Measurements from ENCODE around the gene RBM20.

RBM20 gene

GRCh38 chr10:110861476-110861875 lies 217.3 kb downstream of the RBM20 start:
- no peak overlapping the region for H3K4me3 ChIP-seq (ENCODE audit: low read depth, low read length)

GRCh38 chr10:110861930-110862649 lies 218.0 kb downstream of the RBM20 start:
- Histone ChIP-seq H3K27me3 (ENCODE audit: insufficient read depth, low read depth, severe bottlenecking) (no peaks in the 10 kb centered on the region), H3K36me3 (no peaks in the 10 kb centered on the region), H3K4me3 (ENCODE audit: low read depth, low read length) (no peak overlapping the region), H3K9me3 (ENCODE audit: severe bottlenecking) (no peaks in the 10 kb centered on the region), H3K27ac (no peak overlapping the region)
- no peak for DNase-seq
- TF ChIP-seq, protein P1, sequence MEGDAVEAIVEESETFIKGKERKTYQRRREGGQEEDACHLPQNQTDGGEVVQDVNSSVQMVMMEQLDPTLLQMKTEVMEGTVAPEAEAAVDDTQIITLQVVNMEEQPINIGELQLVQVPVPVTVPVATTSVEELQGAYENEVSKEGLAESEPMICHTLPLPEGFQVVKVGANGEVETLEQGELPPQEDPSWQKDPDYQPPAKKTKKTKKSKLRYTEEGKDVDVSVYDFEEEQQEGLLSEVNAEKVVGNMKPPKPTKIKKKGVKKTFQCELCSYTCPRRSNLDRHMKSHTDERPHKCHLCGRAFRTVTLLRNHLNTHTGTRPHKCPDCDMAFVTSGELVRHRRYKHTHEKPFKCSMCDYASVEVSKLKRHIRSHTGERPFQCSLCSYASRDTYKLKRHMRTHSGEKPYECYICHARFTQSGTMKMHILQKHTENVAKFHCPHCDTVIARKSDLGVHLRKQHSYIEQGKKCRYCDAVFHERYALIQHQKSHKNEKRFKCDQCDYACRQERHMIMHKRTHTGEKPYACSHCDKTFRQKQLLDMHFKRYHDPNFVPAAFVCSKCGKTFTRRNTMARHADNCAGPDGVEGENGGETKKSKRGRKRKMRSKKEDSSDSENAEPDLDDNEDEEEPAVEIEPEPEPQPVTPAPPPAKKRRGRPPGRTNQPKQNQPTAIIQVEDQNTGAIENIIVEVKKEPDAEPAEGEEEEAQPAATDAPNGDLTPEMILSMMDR (IDR thresholded peaks at IDR 0.05; ENCODE audit: low read depth, low read length), result no peak

More at GRCh38 chr10:110861476-110861875, 217.3 kb downstream of the RBM20 start:
- TF ChIP-seq, protein P1 (IDR thresholded peaks at IDR 0.05; ENCODE audit: low read depth, low read length), result no peak
- no peak for DNase-seq
- H3K36me3 ChIP-seq, result no peaks in the 10 kb centered on the region
- H3K27me3 ChIP-seq (ENCODE audit: insufficient read depth, low read depth, severe bottlenecking), result no peaks in the 10 kb centered on the region
- H3K27ac ChIP-seq, result no peak overlapping the region
- H3K9me3 ChIP-seq (ENCODE audit: severe bottlenecking), result no peaks in the 10 kb centered on the region

- no peaks in the 10 kb centered on the region for H3K36me3 ChIP-seq
- no peak for DNase-seq
- no peaks in the 10 kb centered on the region for H3K27me3 ChIP-seq (ENCODE audit: insufficient read depth, low read depth, severe bottlenecking)
- H3K27ac ChIP-seq, result no peak overlapping the region
- no peaks in the 10 kb centered on the region for H3K9me3 ChIP-seq (ENCODE audit: severe bottlenecking)
- TF ChIP-seq, protein P1 (IDR thresholded peaks at IDR 0.05; ENCODE audit: low read depth, low read length), result no peak
- H3K4me3 ChIP-seq (ENCODE audit: low read depth, low read length), result no peak overlapping the region
Observed at GRCh38 chr10:110862961-110863360, 218.8 kb downstream of the RBM20 start.

DNA sequence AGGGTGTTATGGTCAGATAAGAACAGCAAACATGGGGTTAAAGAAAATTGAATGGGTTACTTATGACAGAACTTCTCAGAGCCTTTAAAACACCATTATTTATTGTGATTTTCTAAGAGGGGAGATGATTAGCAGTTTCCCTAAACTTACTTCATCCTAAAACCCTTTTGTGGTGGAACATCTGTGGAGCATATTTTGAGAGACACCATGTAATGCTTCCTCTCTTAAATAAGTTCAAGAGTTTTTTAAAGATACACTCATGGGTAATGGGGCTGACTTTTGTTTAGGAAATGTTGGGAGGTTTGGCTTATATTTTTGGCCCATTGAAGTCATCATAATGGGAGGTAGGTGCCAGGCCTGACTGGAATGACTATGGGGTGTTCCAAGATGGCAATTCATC lies 219.2 kb downstream of the RBM20 start:
- Histone ChIP-seq H3K27me3 (ENCODE audit: insufficient read depth, low read depth, severe bottlenecking) (no peaks in the 10 kb centered on the region), H3K36me3 (no peaks in the 10 kb centered on the region), H3K9me3 (ENCODE audit: severe bottlenecking) (no peaks in the 10 kb centered on the region), H3K27ac (no peak overlapping the region), H3K4me3 (ENCODE audit: low read depth, low read length) (no peak overlapping the region)
- no peak for DNase-seq
- TF ChIP-seq, protein P1 (IDR thresholded peaks at IDR 0.05; ENCODE audit: low read depth, low read length), result no peak

DNA sequence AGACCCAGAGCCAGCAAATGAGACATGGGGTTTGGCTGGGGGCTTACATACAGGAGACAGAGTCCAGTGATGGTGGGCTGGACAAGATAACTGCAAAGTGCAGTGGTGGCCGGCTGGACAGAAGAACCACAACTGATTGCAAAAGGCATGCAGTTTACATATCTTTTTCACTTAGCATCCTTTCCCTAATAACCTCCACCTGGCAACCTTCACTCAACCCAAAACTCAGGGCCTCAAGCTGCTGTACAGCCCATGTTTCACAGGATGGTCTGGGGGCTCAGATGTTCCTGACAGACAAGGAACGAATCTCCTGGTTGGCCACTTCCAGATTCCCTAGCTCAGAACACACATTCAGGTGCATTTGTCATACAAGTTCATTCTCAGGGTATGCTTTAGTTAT lies 219.8 kb downstream of the RBM20 start:
- Histone ChIP-seq H3K27me3 (ENCODE audit: insufficient read depth, low read depth, severe bottlenecking) (no peaks in the 10 kb centered on the region), H3K27ac (no peak overlapping the region), H3K9me3 (ENCODE audit: severe bottlenecking) (no peaks in the 10 kb centered on the region), H3K4me3 (ENCODE audit: low read depth, low read length) (no peak overlapping the region), H3K36me3 (no peaks in the 10 kb centered on the region)
- TF ChIP-seq, protein P1 (IDR thresholded peaks at IDR 0.05; ENCODE audit: low read depth, low read length), result no peak
- DNase-seq, result no peak

GRCh38 chr10:110864662-110865140 lies 220.6 kb downstream of the RBM20 start:
- peak overlapping the region; percentile 42 for H3K27ac ChIP-seq
- no peak overlapping the region for H3K4me3 ChIP-seq (ENCODE audit: low read depth, low read length)
- no peak for DNase-seq
- H3K27me3 ChIP-seq (ENCODE audit: insufficient read depth, low read depth, severe bottlenecking), result no peaks in the 10 kb centered on the region
- H3K9me3 ChIP-seq (ENCODE audit: severe bottlenecking), result no peaks in the 10 kb centered on the region
- H3K36me3 ChIP-seq, result no peaks in the 10 kb centered on the region
- TF ChIP-seq, protein P1 (IDR thresholded peaks at IDR 0.05; ENCODE audit: low read depth, low read length), result no peak

Measured in WERI-Rb-1 (cell line).